CD4-positive, alpha-beta T cell treated with Interleukin-15 for 1 hour (primary cell): ENCODE measurements around the gene ALPP.

Experiments
- DNase-seq: peaks from one replicate; pipeline ENCODE4 v3.0.0-alpha.2; 2020

Gene ALPP

GRCh38 chr2:232431705-232432590, 53.4 kb downstream of the ALPP start:
- no peak for DNase-seq
